Gastrocnemius medialis (tissue), 4 donors: ENCODE results near the gene ZCWPW1. TPM values are rescaled to one million over a fixed set of nuclear protein-coding genes. Genes with fewer than 3 reads are reported as not detected.

Source experiments
- ATAC-seq, 2 donors: fragments of 150-250 bp; one replicate each; pipeline ENCODE4 v1.9.1; 2016
- DNase-seq, 2 donors: peaks; one replicate each; pipeline ENCODE4 v3.0.0-alpha.2; 2019
- H3K27ac ChIP-seq, 4 donors: fragments of 200-600 bp; sonication (generic); 1 replicate in 1 of 4; 2 replicates in 3 of 4; pipeline ENCODE4 v1.5.1; 2016 to 2018; ENCODE audit warnings: mild to moderate bottlenecking in 2 of 4, moderate library complexity in 1 of 4
- H3K27me3 ChIP-seq, 3 donors: fragments of 200-600 bp; sonication (generic) in 2 of 3; 1 replicate in 1 of 3; 2 replicates in 2 of 3; pipeline versions ENCODE4 v1.5.1 to v1.6.0; 2016 to 2019; ENCODE audit warnings: mild to moderate bottlenecking in 1 of 3, moderate library complexity in 1 of 3
- H3K36me3 ChIP-seq, 2 donors: fragments of 200-600 bp; sonication (generic) in 1 of 2; one replicate each; pipeline ENCODE4 v1.5.1; 2017 to 2018
- H3K4me1 ChIP-seq, 2 donors: fragments of 200-600 bp; sonication (generic) in 1 of 2; one replicate each; pipeline ENCODE4 v1.5.1; 2016 to 2017; ENCODE audit warnings: mild to moderate bottlenecking in 2 of 2
- H3K4me3 ChIP-seq, 4 donors: fragments of 200-600 bp; sonication (generic) in 3 of 4; 1 replicate in 1 of 4; 2 replicates in 3 of 4; pipeline ENCODE4 v1.5.1; 2016 to 2019; ENCODE audit warnings: mild to moderate bottlenecking in 2 of 4
- H3K9me3 ChIP-seq, 3 donors: fragments of 200-600 bp; sonication (generic) in 2 of 3; 1 replicate in 1 of 3; 2 replicates in 2 of 3; pipeline ENCODE4 v1.5.1; 2016 to 2019
- CTCF ChIP-seq, 5 experiments: fragments of 450-650 bp in 3 of 5; fragments of 200-600 bp in 2 of 5; sonication (generic) in 2 of 5; IDR thresholded peaks in 4 of 5; conservative IDR thresholded peaks in 1 of 5; 1 replicate in 4 of 5; 2 replicates in 1 of 5; pipeline ENCODE4 v1.5.1; 2016 to 2019; ENCODE audit warnings: antibody characterized with exemption in 5 of 5, mild to moderate bottlenecking in 3 of 5, moderate library complexity in 3 of 5
- POLR2A ChIP-seq, 2 donors: fragments of 450-650 bp; IDR thresholded peaks; one replicate each; pipeline ENCODE4 v1.6.1; 2017; ENCODE audit warnings: antibody characterized with exemption in 2 of 2, mild to moderate bottlenecking in 2 of 2, moderate library complexity in 2 of 2
- in situ Hi-C, 4 donors: fragments of 200-750 bp; cut with MboI; loops; one replicate each; pipeline versions ENCODE4 v1.15.0 to v1.8.0; 2017; ENCODE audit warnings: low sequenced_read_pairs in 4 of 4
- intact Hi-C: fragments of 100-400 bp; cut with DNase I; formaldehyde crosslinking; loops from one replicate; pipeline ENCODE4 v1.15.1; 2023; ENCODE audit warnings: low total_unique reads
- total RNA-seq, 4 donors: library from RNA; depleted of rRNA; stranded (reverse); fragments of >200 nt; gene quantifications; one replicate each; pipeline versions ENCODE4 v1.1.0 to v1.2.3, GENCODE V29; 2016

The ZCWPW1 gene
- total RNA-seq, 4 donors from 2014 or later, result 1.6 to 8.5 (median 2.7) TPM

GRCh38 chr7:100475549-100475948 is 47.0 kb upstream of the ZCWPW1 start:
- DNase-seq, result no peak
- Histone ChIP-seq H3K4me1 (peaks cover 32 to 37% of the 10 kb centered on the region in 2 donors), H3K27ac (peak overlapping the region; percentile 3 to 99 (median 54)), H3K27me3 (no peaks in the 10 kb centered on the region), H3K4me3 (peak overlapping the region in 1 of 4 donors; percentile 96), H3K9me3 (no peaks in the 10 kb centered on the region), H3K36me3 (peaks cover 0 to 11% of the 10 kb centered on the region in 2 donors)
- no peak for ATAC-seq
- in situ Hi-C loops, result loop anchor here in 3 of 4 donors (5.0 to 10.0 kb wide), 3 partner anchors 67 to 219 kb away; partner anchors contain the start of gene GIGYF1 (in 2 of the 3)
- intact Hi-C loops, result loop anchor here (10.0 kb wide), 2 partner anchors 199 to 229 kb away; partner anchors contain the start of genes GNB2 and POP7
- TF ChIP-seq POLR2A (IDR thresholded peaks at IDR 0.05), result no peak
- no peak for TF ChIP-seq CTCF (IDR thresholded peaks at IDR 0.05 in 4 of 5, conservative IDR thresholded peaks at IDR 0.05 in 1 of 5)

- TF ChIP-seq CTCF (IDR thresholded peaks at IDR 0.05 in 4 of 5, conservative IDR thresholded peaks at IDR 0.05 in 1 of 5), result no peak
- no peak for TF ChIP-seq POLR2A (IDR thresholded peaks at IDR 0.05)
- intact Hi-C loops (loop anchor here (10.0 kb wide), 2 partner anchors 202 to 232 kb away; partner anchors contain the start of genes GNB2 and POP7), in situ Hi-C loops (loop anchor here (5.0 to 25.0 kb wide), 6 partner anchors 82 to 389 kb away; partner anchors contain the start of genes GIGYF1 (in 2 of the 4), SLC12A9 (in 2 of the 4), TRIP6 (in 2 of the 4) and EPO (in 1 of the 4))
- Histone ChIP-seq H3K4me1 (peaks cover 29 to 32% of the 10 kb centered on the region in 2 donors), H3K36me3 (peaks cover 0 to 11% of the 10 kb centered on the region in 2 donors), H3K4me3 (no peak overlapping the region), H3K27me3 (no peaks in the 10 kb centered on the region), H3K27ac (peak overlapping the region; percentile 37 to 54 (median 50)), H3K9me3 (no peaks in the 10 kb centered on the region)
- DNase-seq (no peak), ATAC-seq (no peak)
Observed at GRCh38 chr7:100472854-100473499, 44.5 kb upstream of the ZCWPW1 start.

GRCh38 chr7:100472121-100472851 is 43.8 kb upstream of the ZCWPW1 start:
- intact Hi-C loops, result loop anchor here (10.0 kb wide), 2 partner anchors 203 to 233 kb away; partner anchors contain the start of genes GNB2 and POP7
- ATAC-seq, result no peak
- no peak for TF ChIP-seq CTCF (IDR thresholded peaks at IDR 0.05 in 4 of 5, conservative IDR thresholded peaks at IDR 0.05 in 1 of 5)
- no peak for TF ChIP-seq POLR2A (IDR thresholded peaks at IDR 0.05)
- peaks cover 24 to 25% of the 10 kb centered on the region in 2 donors for H3K4me1 ChIP-seq
- DNase-seq, result no peak
- no peaks in the 10 kb centered on the region for H3K27me3 ChIP-seq
- no peak overlapping the region for H3K4me3 ChIP-seq
- in situ Hi-C loops, result loop anchor here (5.0 to 25.0 kb wide), 6 partner anchors 83 to 390 kb away; partner anchors contain the start of genes GIGYF1 (in 2 of the 4), SLC12A9 (in 2 of the 4), TRIP6 (in 2 of the 4) and EPO (in 1 of the 4)
- peaks cover 0 to 11% of the 10 kb centered on the region in 2 donors for H3K36me3 ChIP-seq
- H3K27ac ChIP-seq, result peak overlapping the region in 3 of 4 donors; percentile 37 to 54 (median 49)
- no peaks in the 10 kb centered on the region for H3K9me3 ChIP-seq

GRCh38 chr7:100471021-100471420 is 42.5 kb upstream of the ZCWPW1 start:
- in situ Hi-C loops, result loop anchor here (5.0 to 25.0 kb wide), 6 partner anchors 84 to 391 kb away; partner anchors contain the start of genes GIGYF1 (in 2 of the 4), SLC12A9 (in 2 of the 4), TRIP6 (in 2 of the 4) and EPO (in 1 of the 4)
- intact Hi-C loops, result loop anchor here (10.0 kb wide), 2 partner anchors 204 to 234 kb away; partner anchors contain the start of genes GNB2 and POP7
- no peaks in the 10 kb centered on the region for H3K9me3 ChIP-seq
- H3K27ac ChIP-seq, result no peak overlapping the region
- no peaks in the 10 kb centered on the region for H3K27me3 ChIP-seq
- no peak for ATAC-seq
- peaks cover 0 to 15% of the 10 kb centered on the region in 2 donors for H3K36me3 ChIP-seq
- DNase-seq, result no peak
- peaks cover 14 to 15% of the 10 kb centered on the region in 2 donors for H3K4me1 ChIP-seq
- TF ChIP-seq CTCF (IDR thresholded peaks at IDR 0.05 in 4 of 5, conservative IDR thresholded peaks at IDR 0.05 in 1 of 5) (no peak), POLR2A (IDR thresholded peaks at IDR 0.05) (no peak)
- no peak overlapping the region for H3K4me3 ChIP-seq
